HG02884 (cell line): ENCODE results near the gene ZDHHC5.
A peak's percentile ranks its signal among the peaks of the same experiment; 100 is the strongest.
"Not testable (repeated sequence)": the region's sequence is repeated elsewhere in the genome, so short reads cannot be mapped to it uniquely, and the experiment has no call there.

ENCODE experiments used
- ATAC-seq: cut with Tn5 transposase; IDR thresholded peaks from one replicate; pipeline ENCODE4 v1.9.1; 2021; ENCODE audit warnings: mild to moderate bottlenecking, moderate library complexity; ENCODE audit not compliant: unreplicated experiment

The ZDHHC5 gene

GRCh38 chr11:57643802-57644201 lies 24.1 kb upstream of the ZDHHC5 start:
- ATAC-seq, result no peak

GRCh38 chr11:57644748-57645688 lies 22.9 kb upstream of the ZDHHC5 start:
- peak; percentile 60 for ATAC-seq

- no peak for ATAC-seq
Observed at GRCh38 chr11:57645689-57646085, 22.2 kb upstream of the ZDHHC5 start.

- no peak for ATAC-seq
Observed at GRCh38 chr11:57646194-57646798, 21.6 kb upstream of the ZDHHC5 start.

GRCh38 chr11:57646799-57647303 lies 21.1 kb upstream of the ZDHHC5 start:
- no peak for ATAC-seq

GRCh38 chr11:57647372-57647771 lies 20.5 kb upstream of the ZDHHC5 start:
- ATAC-seq, result no peak

- ATAC-seq, result no peak
Observed at GRCh38 chr11:57647960-57648800, 19.7 kb upstream of the ZDHHC5 start.

- ATAC-seq, result no peak
Observed at GRCh38 chr11:57648801-57649735, 18.8 kb upstream of the ZDHHC5 start.

GRCh38 chr11:57649826-57650738 lies 17.8 kb upstream of the ZDHHC5 start, which contains the start of gene YPEL4:
Gene YPEL4 (minus strand): TSS chr11:57649912. CDS start chr11:57647107, 2,805 bp downstream.
- no peak for ATAC-seq

GRCh38 chr11:57650739-57651090 lies 17.2 kb upstream of the ZDHHC5 start:
- no peak for ATAC-seq

- ATAC-seq, result no peak
Observed at GRCh38 chr11:57651408-57651807, 16.5 kb upstream of the ZDHHC5 start.

- not testable (repeated sequence) for ATAC-seq
Observed at GRCh38 chr11:57652230-57652629, 15.7 kb upstream of the ZDHHC5 start.

- ATAC-seq, result no peak
Observed at GRCh38 chr11:57652662-57653061, 15.3 kb upstream of the ZDHHC5 start.

- no peak for ATAC-seq
Observed at GRCh38 chr11:57653163-57653562, 14.8 kb upstream of the ZDHHC5 start.

- ATAC-seq, result no peak
Observed at GRCh38 chr11:57656885-57657193, 11.1 kb upstream of the ZDHHC5 start.

- ATAC-seq, result peak; percentile 99
Observed at GRCh38 chr11:57657194-57658022, 10.5 kb upstream of the ZDHHC5 start, which contains the start of gene CLP1. Gene CLP1 (plus strand): TSS chr11:57657762. CDS start chr11:57659477, 1,715 bp downstream.

- no peak for ATAC-seq
Observed at GRCh38 chr11:57658023-57658361, 9.9 kb upstream of the ZDHHC5 start.

- ATAC-seq, result no peak
Observed at GRCh38 chr11:57659669-57660068, 8.2 kb upstream of the ZDHHC5 start.
